DMS153 treated with DMSO at 0.1 percent for 48 hours (cell line): ENCODE data around the gene RRP12.

Experiments used
- DNase-seq: peaks from one replicate; lab custom pipeline; 2025; ENCODE audit not compliant: unreplicated experiment; lab: John Stamatoyannopoulos, UW

The RRP12 gene

DNA sequence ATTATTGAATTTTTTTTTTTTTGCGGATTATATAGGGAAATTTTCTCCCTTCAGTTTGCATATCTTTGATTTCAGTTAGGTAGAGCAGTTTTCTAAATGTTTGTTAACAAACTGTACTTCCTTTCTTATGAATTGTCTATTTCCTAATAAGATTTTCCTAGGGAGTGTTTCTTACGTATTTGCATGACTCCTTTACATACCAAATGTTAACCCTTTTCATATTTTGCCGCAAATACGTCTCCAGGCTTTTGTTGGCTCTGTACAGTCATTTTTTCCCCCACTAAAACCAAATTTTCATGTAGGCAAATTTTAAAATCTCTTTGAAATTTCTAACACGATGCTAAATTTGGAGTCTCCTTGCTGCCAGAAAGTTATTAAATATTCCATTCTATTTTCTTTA is 64.7 kb downstream of the RRP12 start:
- no peak for DNase-seq

DNA sequence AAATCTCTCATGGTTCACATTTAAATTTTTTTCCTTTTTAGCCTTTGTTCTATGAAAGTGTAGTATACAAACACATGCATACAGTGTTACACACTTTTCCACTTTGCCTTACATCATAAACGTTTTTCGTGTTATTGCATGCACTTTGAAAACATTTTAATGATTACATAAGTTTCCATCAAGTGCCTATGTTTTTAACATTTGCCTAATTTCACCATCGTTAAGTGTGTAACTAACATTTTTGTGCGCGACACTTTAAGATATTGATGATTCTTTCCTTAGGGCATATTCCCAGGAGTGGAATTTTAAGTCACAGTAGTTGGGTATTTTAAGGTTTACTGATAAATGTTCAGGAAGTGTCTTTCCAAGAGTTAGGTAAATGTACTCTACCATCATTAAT is 65.1 kb downstream of the RRP12 start:
- DNase-seq = no peak

DNA sequence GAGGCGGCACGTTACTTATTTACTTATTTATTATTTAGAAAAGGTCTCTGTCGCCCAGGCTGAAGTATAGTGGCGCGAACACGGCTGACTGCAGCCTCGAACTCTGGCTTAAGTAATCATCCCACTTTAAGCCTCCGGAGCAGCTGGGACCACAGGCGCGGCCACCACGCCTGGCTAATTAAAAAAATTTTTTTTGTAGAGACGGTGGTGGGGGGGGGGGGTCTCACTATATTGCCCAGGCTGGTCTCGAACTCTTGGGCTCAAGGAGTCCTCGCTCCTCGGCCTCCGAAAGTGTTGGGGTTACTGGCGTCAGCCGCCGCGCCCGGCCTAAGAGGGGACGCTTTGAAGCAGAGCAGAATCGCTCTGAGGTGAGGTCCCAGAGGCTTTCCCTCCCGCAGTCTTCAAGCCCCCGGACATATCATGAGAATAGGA is 65.9 kb downstream of the RRP12 start:
- no peak for DNase-seq

DNA sequence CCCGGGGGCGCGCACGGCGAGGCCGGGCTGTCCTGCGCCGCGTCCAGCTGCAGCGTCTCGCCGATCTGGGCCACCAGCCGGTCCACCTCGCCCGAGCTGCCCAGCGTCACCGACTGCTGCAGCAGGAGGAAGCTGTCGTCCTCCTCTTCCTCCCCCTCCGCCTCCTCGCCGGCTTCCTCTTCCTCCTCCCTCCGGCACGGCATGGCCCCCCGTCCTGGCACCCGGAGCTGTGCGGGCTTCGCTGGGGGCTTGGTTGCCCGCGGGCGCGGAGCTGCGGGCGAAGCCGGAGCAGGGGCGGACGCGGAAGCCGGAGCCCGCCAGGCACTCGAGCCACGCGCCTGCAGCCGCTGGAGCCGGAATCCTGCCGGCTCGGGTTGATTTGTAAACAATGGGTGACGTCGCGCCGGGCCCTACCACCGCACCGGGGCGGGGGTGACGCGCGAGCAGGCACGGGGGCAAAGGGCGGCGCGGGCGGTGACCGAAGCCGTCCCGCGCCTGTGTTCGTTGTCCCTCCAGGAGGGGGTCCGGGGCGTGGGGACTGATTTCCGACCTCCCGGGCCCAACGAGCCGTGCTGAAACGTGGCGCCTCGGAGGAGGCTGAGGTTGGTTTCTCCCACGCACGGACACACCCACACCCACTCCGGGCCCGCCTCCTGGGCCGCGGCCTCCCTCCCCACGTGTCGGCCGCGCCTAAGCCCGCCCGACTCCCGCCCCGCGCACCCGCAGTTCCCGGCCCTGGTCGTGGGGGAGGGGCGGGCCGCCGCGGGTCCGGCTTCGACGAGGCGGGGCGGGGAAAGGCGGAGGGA is 66.6 kb downstream of the RRP12 start, which contains the start of gene FRAT2:
TSS of gene FRAT2 (minus strand) at position 360 of the 806 bp plus-strand sequence. CDS start at position 203, 157 bp downstream.
- DNase-seq = peak; percentile 76

DNA sequence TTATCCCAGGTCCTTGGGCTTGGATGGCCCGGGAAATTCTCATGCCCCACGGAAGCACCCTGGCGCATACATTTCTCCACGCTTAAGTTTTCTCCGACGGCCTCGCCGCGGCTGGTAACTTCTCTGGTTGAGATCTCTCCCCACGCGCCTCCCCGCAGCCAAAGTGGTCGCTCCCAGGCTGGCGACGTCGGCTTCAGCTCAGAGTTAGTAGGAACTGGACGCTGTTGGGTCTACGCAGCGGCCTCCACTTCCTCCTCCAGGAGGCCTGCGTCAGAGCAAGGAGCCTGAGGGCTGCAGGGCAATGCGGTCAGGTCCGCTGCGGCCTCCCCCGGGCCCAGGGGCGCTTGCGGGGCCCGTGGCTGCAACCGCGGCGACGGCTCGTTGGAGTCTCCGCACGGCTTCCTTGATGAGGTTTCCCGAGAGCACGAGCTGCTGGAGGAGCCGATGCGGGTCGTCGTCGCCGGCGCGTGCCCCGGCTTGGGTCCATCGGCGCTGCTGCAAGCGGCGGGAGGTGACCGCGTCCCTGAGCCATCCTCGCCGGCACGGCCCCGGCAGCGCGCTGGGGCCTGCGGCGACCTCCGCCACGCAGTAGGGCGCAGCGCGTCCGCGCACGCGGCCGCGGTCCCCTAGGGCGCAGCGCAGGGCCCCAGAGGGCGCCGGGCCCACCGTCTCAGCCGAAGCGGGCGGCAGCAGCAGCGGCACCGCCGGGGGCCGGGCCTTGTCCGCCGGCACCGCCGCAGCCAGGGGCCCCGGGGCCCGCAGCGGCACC is 67.4 kb downstream of the RRP12 start:
- no peak for DNase-seq

GRCh38 chr10:97333351-97333600 is 67.9 kb downstream of the RRP12 start:
- no peak for DNase-seq

DNA sequence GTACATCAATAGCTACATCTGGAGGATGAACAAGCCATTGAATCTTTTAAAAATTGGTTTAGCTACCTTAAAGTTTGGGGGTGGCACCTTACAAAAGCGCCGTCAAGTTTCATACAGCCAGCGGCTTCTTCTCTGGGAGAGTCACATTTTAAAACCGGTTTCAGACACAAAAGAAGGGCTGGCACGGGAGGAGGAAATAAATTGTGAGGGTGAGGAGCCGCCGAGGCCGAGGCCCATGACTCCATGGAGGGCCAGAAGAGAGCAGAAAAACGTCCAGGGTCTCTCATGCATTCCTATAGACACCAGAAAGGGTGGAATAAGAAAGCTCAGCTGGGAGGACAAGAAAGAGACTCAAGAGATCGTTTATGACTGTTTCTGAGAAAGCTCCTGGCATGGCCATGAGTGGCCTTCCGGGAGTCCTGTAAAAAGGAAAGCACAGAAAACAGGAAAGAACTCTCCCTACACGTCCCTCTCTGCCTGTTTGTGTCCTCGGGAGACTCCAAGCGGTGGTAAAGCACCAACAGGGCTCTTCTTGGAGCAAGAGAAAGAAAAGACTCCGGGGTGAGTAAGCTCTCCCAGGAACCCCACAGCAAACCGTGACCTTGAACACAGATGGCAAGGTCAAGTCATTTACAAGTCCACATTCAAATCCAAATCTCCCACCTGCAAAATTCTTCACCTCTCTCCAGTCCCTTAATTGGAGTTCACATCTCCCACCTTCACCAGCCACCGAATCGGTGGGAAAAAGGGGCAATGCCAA is 68.4 kb downstream of the RRP12 start:
- DNase-seq = peak; percentile 37

GRCh38 chr10:97331153-97331703 is 69.9 kb downstream of the RRP12 start:
- DNase-seq = no peak

DNA sequence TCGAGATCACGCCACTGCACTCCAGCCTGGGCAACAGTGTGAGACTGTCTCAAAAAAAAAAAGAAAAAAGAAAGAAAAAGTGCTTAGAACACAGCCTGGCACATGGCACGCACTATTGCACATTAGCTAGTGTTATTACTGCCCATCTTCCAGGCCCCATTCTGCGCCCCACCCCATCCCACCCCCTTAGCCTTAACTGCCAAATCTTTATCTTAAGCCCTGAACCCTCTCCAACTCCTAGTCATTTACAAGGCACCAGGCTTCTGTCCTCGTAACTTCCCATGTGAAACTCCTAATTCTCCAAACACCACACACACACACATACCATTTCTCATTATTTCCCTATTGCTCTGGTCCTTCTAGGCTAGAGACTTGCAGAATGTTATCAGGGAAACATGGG is 71.4 kb downstream of the RRP12 start:
- DNase-seq = no peak

GRCh38 chr10:97328646-97329453 is 72.3 kb downstream of the RRP12 start:
- DNase-seq = no peak

GRCh38 chr10:97327348-97328294 is 73.5 kb downstream of the RRP12 start:
- DNase-seq = peak; percentile 69

GRCh38 chr10:97325754-97326153 is 75.4 kb downstream of the RRP12 start:
- no peak for DNase-seq

- DNase-seq = no peak
Observed at GRCh38 chr10:97323501-97323900, 77.6 kb downstream of the RRP12 start.

DNA sequence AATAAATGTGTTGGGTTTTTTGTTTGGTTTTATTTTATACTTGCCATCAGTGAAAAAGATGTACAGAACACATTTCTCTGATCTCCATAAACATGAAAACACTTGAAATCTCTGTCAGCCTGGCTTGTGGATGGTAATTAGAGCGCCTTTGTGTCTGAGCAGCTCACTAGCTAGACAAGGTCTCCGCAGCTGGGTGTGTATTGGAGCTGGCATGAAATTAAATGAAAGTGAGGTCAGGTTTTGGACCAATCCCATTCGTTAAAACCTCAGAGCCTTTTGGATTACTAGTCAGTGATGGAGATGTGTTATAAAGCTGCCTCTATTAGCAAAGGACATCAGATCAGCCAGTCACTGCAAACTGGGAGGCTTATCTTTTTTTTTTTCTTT is 79.3 kb downstream of the RRP12 start:
- peak; percentile 76 for DNase-seq

DNA sequence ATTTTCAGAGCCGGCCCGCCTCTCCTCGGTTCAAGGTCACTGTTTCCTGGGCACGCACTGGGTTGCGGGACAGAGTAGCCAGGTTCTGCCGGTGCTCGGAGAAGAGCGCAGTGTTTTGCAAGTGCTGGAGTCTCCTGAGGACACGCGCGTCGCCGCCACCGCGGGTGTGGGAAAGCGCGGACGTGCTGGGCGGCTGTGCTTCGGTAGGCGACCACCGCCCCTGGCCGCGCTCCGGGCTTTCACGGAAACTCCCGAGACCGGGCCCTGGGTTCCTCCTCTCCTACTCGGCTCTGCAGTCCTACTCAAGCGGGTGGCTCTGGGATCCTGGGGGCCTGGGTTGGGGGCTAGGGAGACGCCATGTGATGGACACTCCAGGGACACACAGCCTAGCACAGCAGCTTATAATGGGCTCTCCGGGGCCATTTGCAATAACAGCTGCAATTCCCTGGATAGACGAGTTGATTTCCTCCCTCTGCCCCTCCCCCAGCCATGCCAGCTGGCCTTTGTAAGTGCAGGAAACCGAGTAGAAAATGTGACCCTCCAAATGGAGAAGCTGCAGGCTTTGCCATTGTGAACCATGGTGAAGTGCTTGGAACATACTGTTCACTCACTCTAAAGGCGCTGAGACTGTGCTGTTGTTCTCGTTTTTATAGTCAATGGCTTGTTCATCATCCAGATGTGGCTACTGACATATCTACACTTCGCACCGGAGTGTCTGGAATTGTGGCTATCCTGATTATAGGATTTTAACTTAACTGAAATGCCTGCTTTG is 79.9 kb downstream of the RRP12 start:
- peak; percentile 68 for DNase-seq

DNA sequence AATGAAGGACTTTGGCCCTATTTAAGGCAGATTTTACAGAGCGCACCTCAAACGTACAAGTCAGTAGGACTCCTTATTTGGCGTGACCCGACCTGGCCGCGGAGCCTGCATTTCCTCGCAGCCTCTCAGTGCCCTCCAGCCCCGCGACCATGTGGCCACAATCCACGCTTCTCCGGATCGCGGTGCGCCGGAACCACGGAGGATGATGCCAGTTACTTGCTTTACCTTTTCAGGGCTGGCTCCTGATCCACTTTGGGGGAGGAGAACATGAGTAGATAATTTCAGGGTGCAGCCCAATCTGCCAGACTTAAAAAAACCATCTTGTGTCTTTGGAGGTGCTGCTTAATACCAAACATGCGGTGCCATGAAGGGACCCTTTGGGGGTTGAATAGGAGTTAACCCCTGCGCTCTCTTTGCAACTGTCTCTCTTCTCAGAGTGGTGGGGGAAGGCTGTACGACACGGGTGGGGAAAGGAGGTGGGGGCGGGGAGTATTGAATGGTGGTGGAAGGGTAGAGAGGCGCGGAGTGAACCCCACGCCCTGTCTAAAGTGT is 80.6 kb downstream of the RRP12 start:
- no peak for DNase-seq

DNA sequence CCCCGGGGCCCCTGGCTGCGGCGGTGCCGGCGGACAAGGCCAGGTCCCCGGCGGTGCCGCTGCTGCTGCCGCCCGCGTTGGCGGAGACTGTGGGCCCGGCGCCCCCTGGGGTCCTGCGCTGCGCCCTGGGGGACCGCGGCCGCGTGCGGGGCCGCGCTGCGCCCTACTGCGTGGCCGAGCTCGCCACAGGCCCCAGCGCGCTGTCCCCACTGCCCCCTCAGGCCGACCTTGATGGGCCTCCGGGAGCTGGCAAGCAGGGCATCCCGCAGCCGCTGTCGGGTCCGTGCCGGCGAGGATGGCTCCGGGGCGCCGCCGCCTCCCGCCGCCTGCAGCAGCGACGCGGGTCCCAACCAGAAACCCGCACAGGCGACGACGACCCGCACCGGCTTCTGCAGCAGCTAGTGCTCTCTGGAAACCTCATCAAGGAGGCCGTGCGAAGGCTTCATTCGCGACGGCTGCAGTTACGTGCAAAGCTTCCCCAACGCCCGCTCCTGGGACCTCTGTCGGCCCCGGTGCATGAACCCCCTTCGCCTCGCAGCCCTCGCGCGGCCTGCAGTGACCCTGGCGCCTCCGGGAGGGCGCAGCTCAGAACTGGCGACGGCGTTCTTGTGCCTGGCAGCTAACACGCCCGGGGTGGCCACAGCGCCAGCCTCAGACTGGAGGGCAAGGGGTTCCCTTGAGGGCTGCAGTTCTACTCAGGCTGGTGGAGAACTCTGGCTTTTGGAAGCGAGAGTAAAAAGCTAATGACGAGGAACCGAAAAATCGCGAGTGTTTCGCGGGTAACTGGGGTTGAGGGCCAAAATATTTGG is 81.3 kb downstream of the RRP12 start:
- peak; percentile 45 for DNase-seq
